GM23338 (cell line): ENCODE measurements around the gene TM2D1. TPM values are rescaled to one million over a fixed set of nuclear protein-coding genes. Genes with fewer than 3 reads are reported as not detected.

ENCODE experiments used
- ATAC-seq: fragments of 200-7000 bp; cut with Tn5 transposase; 3 replicates; pipeline ENCODE4 v1.9.1; 2020
- DNase-seq: peaks from one replicate; pipeline ENCODE4 v3.0.0-alpha.2; 2015; ENCODE audit warnings: low spot score
- H2AFZ ChIP-seq: fragments of 200-600 bp; sonication (generic); 2 replicates; pipeline ENCODE4 v1.8.0; 2016; ENCODE audit warnings: antibody characterized with exemption, mild to moderate bottlenecking, moderate library complexity
- H3F3A ChIP-seq: fragments of 200-600 bp; sonication (generic); replicated peaks from 2 replicates; pipeline ENCODE4 v1.8.0; 2017; ENCODE audit warnings: antibody characterized with exemption, mixed run types, low read depth
- H3K27ac ChIP-seq: fragments of 200-600 bp; sonication (generic); 2 replicates; pipeline ENCODE4 v1.6.1; 2016; ENCODE audit warnings: low read depth
- H3K27me3 ChIP-seq: fragments of 200-600 bp; sonication (generic); 2 replicates; pipeline ENCODE4 v1.8.0; 2016; ENCODE audit warnings: mild to moderate bottlenecking, mixed run types, moderate library complexity; ENCODE audit not compliant: insufficient read depth
- H3K36me3 ChIP-seq: fragments of 200-600 bp; sonication (generic); 2 replicates; pipeline ENCODE4 v1.8.0; 2016; ENCODE audit warnings: mild to moderate bottlenecking; ENCODE audit not compliant: insufficient read depth
- H3K4me1 ChIP-seq: fragments of 200-600 bp; sonication (generic); 2 replicates; pipeline ENCODE4 v1.8.0; 2016; ENCODE audit warnings: mild to moderate bottlenecking, moderate library complexity; ENCODE audit not compliant: insufficient read depth
- H3K4me2 ChIP-seq: fragments of 200-600 bp; sonication (generic); 2 replicates; pipeline ENCODE4 v1.7.1; 2017; ENCODE audit warnings: mixed run types
- H3K4me3 ChIP-seq: fragments of 200-600 bp; sonication (generic); 2 replicates; pipeline ENCODE4 v1.6.1; 2016; ENCODE audit warnings: mixed run types
- H3K79me2 ChIP-seq: fragments of 200-600 bp; sonication (generic); replicated peaks from 2 replicates; pipeline ENCODE4 v1.8.0; 2017; ENCODE audit warnings: mild to moderate bottlenecking; ENCODE audit not compliant: insufficient read depth
- H3K9me2 ChIP-seq: fragments of 200-600 bp; sonication (generic); 2 replicates; pipeline ENCODE4 v1.8.0; 2017; ENCODE audit not compliant: insufficient read depth
- H4K20me1 ChIP-seq: fragments of 200-600 bp; sonication (generic); replicated peaks from 2 replicates; pipeline ENCODE4 v1.8.0; 2017; ENCODE audit warnings: mild to moderate bottlenecking; ENCODE audit not compliant: insufficient read depth
- H3K27ac Mint-ChIP-seq: 2 replicates; pipeline ENCODE4 v1.8.0; 2020; ENCODE audit warnings: inconsistent platforms, mild to moderate bottlenecking, moderate library complexity, mixed read lengths
- H3K27me3 Mint-ChIP-seq: 3 replicates; pipeline ENCODE4 v1.8.0; 2022; ENCODE audit warnings: low read depth, mild to moderate bottlenecking, moderate library complexity, mixed read lengths, inconsistent platforms; ENCODE audit not compliant: insufficient read depth, poor library complexity
- H3K36me3 Mint-ChIP-seq: 3 replicates; pipeline ENCODE4 v1.8.0; 2021; ENCODE audit warnings: low read depth, mild to moderate bottlenecking, inconsistent platforms, moderate library complexity, mixed read lengths
- H3K4me1 Mint-ChIP-seq: 3 replicates; pipeline ENCODE4 v1.8.0; 2020; ENCODE audit warnings: mild to moderate bottlenecking, inconsistent platforms, mixed read lengths
- H3K4me3 Mint-ChIP-seq: 3 replicates; pipeline ENCODE4 v1.8.0; 2021; ENCODE audit warnings: moderate library complexity, mild to moderate bottlenecking, inconsistent platforms, mixed read lengths
- H3K9me3 Mint-ChIP-seq: 3 replicates; pipeline ENCODE4 v1.8.0; 2020; ENCODE audit warnings: moderate library complexity, mild to moderate bottlenecking, inconsistent platforms, mixed read lengths
- CTCF ChIP-seq, 2 experiments: fragments of 200-600 bp in 1 of 2; sonication (generic) in 1 of 2; conservative IDR thresholded peaks; 2 replicates each; pipeline versions ENCODE4 v1.5.1 to v1.6.1; 2016 to 2017; ENCODE audit warnings: antibody characterized with exemption in 2 of 2, low read depth in 2 of 2, mild to moderate bottlenecking in 2 of 2, moderate library complexity in 1 of 2
- NANOG ChIP-seq: IDR thresholded peaks from 2 replicates; pipeline ENCODE4 v1.6.1; 2016; ENCODE audit warnings: antibody characterized with exemption, borderline replicate concordance
- POLR2AphosphoS5 ChIP-seq: IDR thresholded peaks from 2 replicates; pipeline ENCODE4 v1.6.1; 2016; ENCODE audit warnings: antibody characterized with exemption, low read depth
- ZNF114 ChIP-seq: fragments of 250-450 bp; sonication (Bioruptor Pico); IDR thresholded peaks from 2 replicates; pipeline ENCODE4 v1.5.0; 2020; ENCODE audit warnings: mild to moderate bottlenecking, moderate library complexity
- ZNF331 ChIP-seq: fragments of 250-450 bp; sonication (Bioruptor Pico); IDR thresholded peaks from 2 replicates; pipeline ENCODE4 v1.5.0; 2020; ENCODE audit warnings: low read depth, mild to moderate bottlenecking, moderate library complexity
- ZNF462 ChIP-seq: fragments of 250-450 bp; sonication (Bioruptor Pico); IDR thresholded peaks from 2 replicates; pipeline ENCODE4 v1.5.0; 2020; ENCODE audit warnings: mild to moderate bottlenecking, moderate library complexity
- polyA plus RNA-seq: library from polyadenylated mRNA; unstranded; fragments of >200 nt; fragmentation: Nextera tagmentation; extraction: Ambion mirVana; gene quantifications from 2 replicates; pipeline ENCODE4 v1.2.1, GENCODE V29; 2016
- total RNA-seq: library from RNA; depleted of rRNA; stranded (reverse); fragments of >200 nt; shearing (Covaris generic); gene quantifications from 2 replicates; pipeline ENCODE4 v1.2.3, GENCODE V29; 2014; rRNA removed

Gene TM2D1
- total and polyA plus RNA-seq, 2 experiments from 2014 or later = 46.7 to 47.5 TPM

GRCh38 chr1:61631436-61631835 is 93.5 kb downstream of the TM2D1 start:
- H3K27me3 Mint-ChIP-seq = no peaks in the 10 kb centered on the region
- H3K27ac Mint-ChIP-seq = no peak overlapping the region
- no peaks in the 10 kb centered on the region for H3K9me3 Mint-ChIP-seq
- TF ChIP-seq ZNF114 (CRISPR knock-in tag) (no peak), POLR2AphosphoS5 (no peak), ZNF462 (CRISPR knock-in tag) (no peak), CTCF (conservative IDR thresholded peaks at IDR 0.05; ENCODE audit: low read depth in 2 of 2) (no peak), NANOG (no peak), ZNF331 (no peak)
- H3K4me3 Mint-ChIP-seq = no peak overlapping the region
- peaks cover 2% of the 10 kb centered on the region for H3K4me1 Mint-ChIP-seq
- Histone ChIP-seq H3K4me3 (no peak overlapping the region), H3K79me2 (no peaks in the 10 kb centered on the region), H2AFZ (no peak overlapping the region), H3K4me2 (no peak overlapping the region), H3K27me3 (no peaks in the 10 kb centered on the region), H3K9me2 (no peaks in the 10 kb centered on the region), H3K27ac (no peak overlapping the region), H3K4me1 (peaks cover 2% of the 10 kb centered on the region; the same call in 1 of the 2 replicates), H3K36me3 (no peaks in the 10 kb centered on the region), H3F3A (no peaks in the 10 kb centered on the region), H4K20me1 (no peaks in the 10 kb centered on the region)
- H3K36me3 Mint-ChIP-seq = no peaks in the 10 kb centered on the region
- ATAC-seq (no peak), DNase-seq (no peak)

Other genes with a start within 250 kb of the TM2D1 start
- gene PATJ, start 17.3 kb upstream of the TM2D1 start, total RNA-seq = 43.0 and 68.4 TPM in 2 replicates
- 26.9 and 35.3 TPM in 2 replicates for gene PATJ, start 17.3 kb upstream of the TM2D1 start, polyA plus RNA-seq